K562 (cell line): ENCODE data around the gene PRDX6. TPM values are rescaled to one million over a fixed set of nuclear protein-coding genes. Genes with fewer than 3 reads are reported as not detected.

ENCODE experiments used
- ATAC-seq: fragments of 200-7000 bp; cut with Tn5 transposase; 3 replicates; pipeline ENCODE4 v1.9.1; 2020; ENCODE audit warnings: moderate library complexity
- BruUV-seq: library from RNA; stranded (reverse); fragments of 400-500 nt; replicated peaks from 2 replicates; lab custom pipeline; 2021; lab: Mats Ljungman, UMichigan
- CTCF ChIA-PET: fragments of 300-600 bp; formaldehyde crosslinking; extraction: SDS; loops from one replicate; lab custom pipeline; 2021; ENCODE audit warnings: low intra/inter-chr PET ratio; lab: Yijun Ruan, JAX
- POLR2A ChIA-PET: fragments of 300-600, 350-650 bp; sonication (Branson Sonifier 250); formaldehyde crosslinking; extraction: SDS; loops from one replicate; lab custom pipeline; 2021; ENCODE audit warnings: antibody characterized with exemption, inconsistent platforms; lab: Yijun Ruan, JAX
- DNase-seq, 4 experiments: peaks; one replicate each; pipeline versions ENCODE4 v3.0.0 to v3.0.0-alpha.2; 2011 to 2018; ENCODE audit warnings: low spot score in 3 of 4, mixed read lengths in 3 of 4; ENCODE audit errors: extremely low read depth in 1 of 4
- FAIRE-seq: peaks from 2 replicates; lab custom pipeline; 2011; peaks lifted over from hg19 to GRCh38; lab: Jason Lieb, UNC
- H2AFZ ChIP-seq: 2 replicates; pipeline ENCODE4 v1.6.0; 2011; ENCODE audit warnings: low read depth, low read length, control low read depth, inconsistent platforms
- H3K27ac ChIP-seq: fragments of 200-600 bp; 3 replicates; pipeline ENCODE4 v1.8.0; 2011; ENCODE audit warnings: low read depth, mild to moderate bottlenecking, control low read depth, inconsistent platforms, low read length, moderate library complexity, mixed read lengths; ENCODE audit errors: extremely low read depth
- H3K27me3 ChIP-seq, 2 experiments: fragments of 300-600 bp in 1 of 2; 2 replicates in 1 of 2; 3 replicates in 1 of 2; pipeline versions ENCODE4 v1.6.0 to v1.8.0; 2011; ENCODE audit warnings: inconsistent platforms in 2 of 2, low read length in 2 of 2, mild to moderate bottlenecking in 1 of 2, mixed read lengths in 1 of 2, moderate library complexity in 1 of 2; ENCODE audit not compliant: control insufficient read depth in 2 of 2, insufficient read depth in 2 of 2
- H3K36me3 ChIP-seq: fragments of 300-600 bp; 3 replicates; pipeline ENCODE4 v1.8.0; 2011; ENCODE audit warnings: mild to moderate bottlenecking, low read length, inconsistent platforms; ENCODE audit not compliant: control insufficient read depth, insufficient read depth
- H3K4me1 ChIP-seq, 2 experiments: fragments of 200-600 bp in 1 of 2; replicated peaks in 1 of 2; 2 replicates in 1 of 2; 3 replicates in 1 of 2; pipeline versions ENCODE4 v1.5.1 to v1.8.0; 2011; ENCODE audit warnings: inconsistent platforms in 2 of 2, low read length in 2 of 2, mild to moderate bottlenecking in 1 of 2, mixed read lengths in 1 of 2, moderate library complexity in 1 of 2; ENCODE audit not compliant: control insufficient read depth in 2 of 2, insufficient read depth in 2 of 2
- H3K4me2 ChIP-seq: 2 replicates; pipeline ENCODE4 v1.6.1; 2011; ENCODE audit warnings: low read length, control low read depth, inconsistent platforms, mixed read lengths; ENCODE audit not compliant: insufficient read depth
- H3K4me3 ChIP-seq: fragments of 200-600 bp; sonication (generic), shearing (Covaris generic); 2 replicates; pipeline ENCODE4 v1.5.1; 2016; ENCODE audit warnings: control low read depth, inconsistent platforms
- H3K79me2 ChIP-seq: fragments of 200-600 bp; 3 replicates; pipeline ENCODE4 v1.8.0; 2011; ENCODE audit warnings: low read length, inconsistent platforms; ENCODE audit not compliant: control insufficient read depth, insufficient read depth
- H3K9ac ChIP-seq, 2 experiments: 2 replicates each; pipeline versions ENCODE4 v1.6.0 to v1.6.1; 2011; ENCODE audit warnings: low read depth in 2 of 2, low read length in 2 of 2, control low read depth in 1 of 2, inconsistent platforms in 1 of 2, mild to moderate bottlenecking in 1 of 2, mixed read lengths in 1 of 2; ENCODE audit not compliant: insufficient read depth in 1 of 2
- H3K9me1 ChIP-seq: one replicate; pipeline ENCODE4 v1.6.0; 2011; ENCODE audit warnings: inconsistent platforms, mild to moderate bottlenecking, low read length, moderate library complexity; ENCODE audit not compliant: control insufficient read depth, insufficient read depth
- H3K9me3 ChIP-seq: replicated peaks from 2 replicates; pipeline ENCODE4 v1.5.1; 2011; ENCODE audit warnings: low read depth, low read length, inconsistent platforms; ENCODE audit not compliant: control insufficient read depth, insufficient read depth
- H4K20me1 ChIP-seq: replicated peaks from 2 replicates; pipeline ENCODE4 v1.6.1; 2011; ENCODE audit warnings: low read length, inconsistent platforms, mixed read lengths; ENCODE audit not compliant: control insufficient read depth, insufficient read depth
- CEBPB ChIP-seq: fragments of 450-650 bp; IDR thresholded peaks from 2 replicates; pipeline ENCODE4 v1.6.1; 2016; ENCODE audit warnings: missing genetic modification characterization, missing compliant biosample characterization
- CEBPG ChIP-seq, 3 experiments: fragments of 200-800 bp in 1 of 3; sonication (Bioruptor generic) in 1 of 3; sonication (generic) in 1 of 3; formaldehyde crosslinking in 1 of 3; IDR thresholded peaks in 2 of 3; conservative IDR thresholded peaks in 1 of 3; 2 replicates each; pipeline versions ENCODE4 v1.6.1 to v1.8.0; 2016 to 2022; ENCODE audit warnings: missing compliant biosample characterization in 2 of 3, missing genetic modification characterization in 2 of 3, mild to moderate bottlenecking in 1 of 3, missing genetic modification reagents in 1 of 3
- CTBP1 ChIP-seq: fragments of 450-650 bp; IDR thresholded peaks from 2 replicates; pipeline ENCODE4 v1.6.1; 2016; ENCODE audit warnings: borderline replicate concordance
- HMBOX1 ChIP-seq: sonication (generic); IDR thresholded peaks from 2 replicates; pipeline ENCODE4 v1.6.1; 2016
- KLF10 ChIP-seq: fragments of 250-450 bp; sonication (Bioruptor Pico); IDR thresholded peaks from 2 replicates; pipeline ENCODE4 v1.6.1; 2021; ENCODE audit warnings: matching md5 sums
- MBD2 ChIP-seq: sonication (generic); IDR thresholded peaks from 2 replicates; pipeline ENCODE4 v1.6.1; 2016; ENCODE audit warnings: low read depth, borderline replicate concordance
- NFIC ChIP-seq: fragments of 450-650 bp; IDR thresholded peaks from 2 replicates; pipeline ENCODE4 v1.6.1; 2017; ENCODE audit warnings: mild to moderate bottlenecking, inconsistent platforms
- NFIX ChIP-seq: fragments of 250-450 bp; sonication (Bioruptor Pico); IDR thresholded peaks from 2 replicates; pipeline ENCODE4 v1.4.0; 2020; ENCODE audit warnings: low read depth, mild to moderate bottlenecking, moderate library complexity
- NR3C1 ChIP-seq: sonication (generic); formaldehyde crosslinking; IDR thresholded peaks from 2 replicates; pipeline ENCODE4 v1.8.1; 2022; ENCODE audit warnings: missing genetic modification reagents
- PKNOX1 ChIP-seq: fragments of 450-650 bp; IDR thresholded peaks from 2 replicates; pipeline ENCODE4 v1.6.1; 2016
- RAD21 ChIP-seq, 2 experiments: fragments of 250-450 bp in 1 of 2; fragments of 450-650 bp in 1 of 2; sonication (Bioruptor Pico) in 1 of 2; formaldehyde crosslinking in 1 of 2; IDR thresholded peaks in 1 of 2; conservative IDR thresholded peaks in 1 of 2; 2 replicates each; pipeline versions ENCODE4 v1.4.0 to v1.8.0; 2020 to 2022; ENCODE audit warnings: mild to moderate bottlenecking in 2 of 2, moderate library complexity in 1 of 2
- SMAD1 ChIP-seq: fragments of 150-350 bp; IDR thresholded peaks from 2 replicates; pipeline ENCODE4 v1.6.1; 2014; ENCODE audit warnings: low read length, low read depth; ENCODE audit not compliant: partially characterized antibody
- ZNF395 ChIP-seq: fragments of 200-800 bp; sonication (Bioruptor generic); IDR thresholded peaks from 2 replicates; pipeline ENCODE4 v1.6.1; 2017; ENCODE audit warnings: missing genetic modification characterization, missing compliant biosample characterization
- ZNF584 ChIP-seq: fragments of 200-800 bp; sonication (Bioruptor generic); IDR thresholded peaks from 2 replicates; pipeline ENCODE4 v1.6.1; 2016; ENCODE audit warnings: low read depth, mild to moderate bottlenecking, missing genetic modification characterization, missing compliant biosample characterization
- ZNF655 ChIP-seq: fragments of 250-450 bp; sonication (Bioruptor Pico); IDR thresholded peaks from 2 replicates; pipeline ENCODE4 v1.5.0; 2021
- WGBS: fragments of 100-300 bp; shearing (Covaris generic); methylation state at CpG from one replicate; pipeline ENCODE4 v1.1.6; 2016; ENCODE audit warnings: low coverage, mixed read lengths; ENCODE audit not compliant: insufficient coverage; ENCODE audit errors: missing lambda C conversion rate; 5-methylcytosine and 5-hydroxymethylcytosine counted together
- in situ Hi-C: fragments of 300-500 bp; cut with MboI; formaldehyde crosslinking; loops from 4 replicates; pipeline ENCODE4 v1.15.0; 2018; ENCODE audit warnings: inconsistent platforms, mixed read lengths
- intact Hi-C: fragments of 100-400 bp; cut with micrococcal nuclease; formaldehyde crosslinking; loops from 2 replicates; pipeline ENCODE4 v1.14.2; 2022
- polyA plus RNA-seq, 8 experiments: library from polyadenylated mRNA; depleted of rRNA in 4 of 8; stranded (reverse) in 5 of 8; unstranded in 3 of 8; fragments of >200 nt; fragmentation: Nextera tagmentation in 2 of 8; fragmentation: Illumina TruSeq in 1 of 8; extraction: Ambion mirVana in 2 of 8; extraction: Trizol in 1 of 8; gene quantifications; 2 replicates each; pipeline versions ENCODE4 v1.2.1 to v1.2.3, GENCODE V29; 2011 to 2014; ENCODE audit warnings: inconsistent platforms in 1 of 8, missing spikeins in 1 of 8
- total RNA-seq, 7 experiments: library from RNA; depleted of rRNA in 6 of 7; stranded (reverse); fragments of >200 nt in 6 of 7; fragmentation: Illumina TruSeq in 2 of 7; extraction: Trizol in 2 of 7; gene quantifications; 2 replicates each; pipeline versions ENCODE4 v1.2.1 to v1.2.3, GENCODE V29; 2011 to 2021; ENCODE audit warnings: low replicate concordance in 1 of 7

Gene PRDX6
- total and polyA plus RNA-seq, 9 of the 15 experiments (the other 6 are each of a cell fraction or from before 2014, with no cell fraction given): 277 to 1,082 (median 610) TPM

- Histone ChIP-seq H3K79me2 (no peaks in the 10 kb centered on the region), H3K4me1 (0 out of 5 replicates have a peak, but pooled peaks cover 0 to 4% of the 10 kb centered on the region in 2 experiments), H3K4me2 (no peak overlapping the region), H3K36me3 (no peaks in the 10 kb centered on the region), H3K4me3 (no peak overlapping the region), H3K9ac (no peak overlapping the region), H3K27me3 (no peaks in the 10 kb centered on the region), H3K27ac (no peak overlapping the region), H2AFZ (no peak overlapping the region), H3K9me3 (no peaks in the 10 kb centered on the region), H3K9me1 (no peaks in the 10 kb centered on the region), H4K20me1 (no peaks in the 10 kb centered on the region)
- FAIRE-seq (peak; percentile 35), DNase-seq (peak in 2 of 4 experiments; percentile 31 to 57), ATAC-seq (peak; percentile 63)
- intact Hi-C loops (no loop called here), in situ Hi-C loops (no loop called here)
- ChIA-PET CTCF (no interaction called here), POLR2A (interaction anchor here (0.6 to 1.2 kb wide), 2 partner anchors 16 to 20 kb away, joined by 3 read pairs; no protein-coding TSS in a partner anchor)
- BruUV-seq: no TSS peak
- 3% methylated on average over 3 of the region's 3 CpGs for WGBS
- no peak for TF ChIP-seq CTBP1
- 0 out of 2 replicates have a peak, but pooled peaks have one; percentile 38 for TF ChIP-seq PKNOX1
- no peak for TF ChIP-seq CEBPG (CRISPR knock-in tag; IDR thresholded peaks at IDR 0.05)
- peak; percentile 77 to 91 for TF ChIP-seq CEBPG (tag; conservative IDR thresholded peaks at IDR 0.05 in 1 of 2, IDR thresholded peaks at IDR 0.05 in 1 of 2)
- TF ChIP-seq SMAD1: peak; percentile 55
- TF ChIP-seq KLF10 (CRISPR knock-in tag): no peak
- peak; percentile 99 for TF ChIP-seq NFIC
- TF ChIP-seq NR3C1 (CRISPR knock-in tag): no peak
- TF ChIP-seq CEBPB (tag): peak; percentile 95
- no peak for TF ChIP-seq ZNF584
- TF ChIP-seq RAD21 (CRISPR knock-in tag; conservative IDR thresholded peaks at IDR 0.05 in 1 of 2, IDR thresholded peaks at IDR 0.05 in 1 of 2): peak in 1 of 2 experiments; percentile 25; a peak in 2 of 4 replicates
- TF ChIP-seq MBD2: no peak
- TF ChIP-seq NFIX (CRISPR knock-in tag): peak; percentile 96
- no peak for TF ChIP-seq ZNF655 (CRISPR knock-in tag)
- TF ChIP-seq ZNF395 (CRISPR knock-in tag): 0 out of 2 replicates have a peak, but pooled peaks have one; percentile 36
- peak; percentile 65 for TF ChIP-seq HMBOX1
These were observed 50.2 kb downstream of the PRDX6 start for GRCh38 chr1:173527151-173527826.
